Mammary epithelial cell (primary cell): Measurements from ENCODE around the gene RAB37.

Experiments used
- CTCF ChIP-seq, 2 donors: IDR thresholded peaks in 1 of 2; conservative IDR thresholded peaks in 1 of 2; 2 replicates each; pipeline ENCODE4 v1.5.1; 2011 to 2012; ENCODE audit warnings: inconsistent platforms in 2 of 2, low read length in 2 of 2, mild to moderate bottlenecking in 2 of 2, control low read depth in 1 of 2, low read depth in 1 of 2; ENCODE audit not compliant: insufficient read depth in 1 of 2; ENCODE audit errors: extremely low read depth in 1 of 2
- EZH2 ChIP-seq: IDR thresholded peaks from 2 replicates; pipeline ENCODE4 v1.6.1; 2012; ENCODE audit warnings: low read length, inconsistent platforms, borderline replicate concordance

- TF ChIP-seq CTCF (conservative IDR thresholded peaks at IDR 0.05 in 1 of 2, IDR thresholded peaks at IDR 0.05 in 1 of 2; ENCODE audit: extremely low read depth in 1 of 2, insufficient read depth in 1 of 2, low read depth in 1 of 2, low read length in 2 of 2) (no peak), EZH2 (no peak)
Measured at GRCh38 chr17:74795327-74796020, 58.4 kb downstream of the RAB37 start.
